SK-N-SH treated with all-trans-retinoic acid at 6 μM for 48 hours (cell line): ENCODE results near the gene EML5.

Source experiments
- ATAC-seq: fragments of 200-7000 bp; cut with Tn5 transposase; 3 replicates; pipeline ENCODE4 v1.9.1; 2020; ENCODE audit warnings: mild to moderate bottlenecking, moderate library complexity
- ARNTL ChIP-seq: fragments of 450-650 bp; formaldehyde crosslinking; IDR thresholded peaks from 2 replicates; pipeline ENCODE4 v1.5.0; 2020; ENCODE audit warnings: low read depth, mild to moderate bottlenecking, moderate library complexity, borderline replicate concordance
- CSDC2 ChIP-seq: fragments of 250-450 bp; sonication (Bioruptor Pico); IDR thresholded peaks from 2 replicates; pipeline ENCODE4 v1.5.0; 2020; ENCODE audit warnings: mild to moderate bottlenecking, moderate library complexity
- CSRNP3 ChIP-seq: fragments of 250-450 bp; sonication (Bioruptor Pico); IDR thresholded peaks from 2 replicates; pipeline ENCODE4 v1.5.1; 2021; ENCODE audit warnings: mild to moderate bottlenecking, moderate library complexity
- ESRRG ChIP-seq: fragments of 250-450 bp; sonication (Bioruptor Pico); IDR thresholded peaks from 2 replicates; pipeline ENCODE4 v1.6.1; 2021; ENCODE audit warnings: mild to moderate bottlenecking
- GLIS3 ChIP-seq: fragments of 250-450 bp; sonication (Bioruptor Pico); IDR thresholded peaks from 2 replicates; pipeline ENCODE4 v1.5.0; 2020; ENCODE audit warnings: mild to moderate bottlenecking, moderate library complexity
- ISL1 ChIP-seq: fragments of 250-450 bp; sonication (Bioruptor Pico); IDR thresholded peaks from 2 replicates; pipeline ENCODE4 v2.1.2; 2022; ENCODE audit warnings: mild to moderate bottlenecking, moderate library complexity
- OSR1 ChIP-seq: fragments of 250-450 bp; sonication (Bioruptor Pico); IDR thresholded peaks from 2 replicates; pipeline ENCODE4 v1.8.0; 2022; ENCODE audit warnings: moderate library complexity, mild to moderate bottlenecking, inconsistent platforms
- PATZ1 ChIP-seq: fragments of 250-450 bp; sonication (Bioruptor Pico); IDR thresholded peaks from 2 replicates; pipeline ENCODE4 v1.8.0; 2020; ENCODE audit warnings: mild to moderate bottlenecking, moderate library complexity, borderline replicate concordance
- POU6F1 ChIP-seq: fragments of 250-450 bp; sonication (Bioruptor Pico); IDR thresholded peaks from 2 replicates; pipeline ENCODE4 v1.8.0; 2021; ENCODE audit warnings: low read depth, mild to moderate bottlenecking, moderate library complexity, borderline replicate concordance
- RARB ChIP-seq: fragments of 250-450 bp; sonication (Bioruptor Pico); IDR thresholded peaks from 2 replicates; pipeline ENCODE4 v1.8.0; 2021; ENCODE audit warnings: mild to moderate bottlenecking, moderate library complexity
- TCF4 ChIP-seq: fragments of 250-450 bp; sonication (Bioruptor Pico); IDR thresholded peaks from 2 replicates; pipeline ENCODE4 v1.8.0; 2021; ENCODE audit warnings: mild to moderate bottlenecking, moderate library complexity, borderline replicate concordance
- TOX ChIP-seq: fragments of 250-450 bp; sonication (Bioruptor Pico); IDR thresholded peaks from 2 replicates; pipeline ENCODE4 v1.8.0; 2021; ENCODE audit warnings: mild to moderate bottlenecking, moderate library complexity, borderline replicate concordance
- TSHZ2 ChIP-seq: fragments of 250-450 bp; sonication (Bioruptor Pico); IDR thresholded peaks from 2 replicates; pipeline ENCODE4 v1.5.0; 2020; ENCODE audit warnings: mild to moderate bottlenecking, moderate library complexity
- ZFP3 ChIP-seq: fragments of 250-450 bp; sonication (Bioruptor Pico); IDR thresholded peaks from 2 replicates; pipeline ENCODE4 v1.5.0; 2020; ENCODE audit warnings: mild to moderate bottlenecking, moderate library complexity
- ZNF565 ChIP-seq: fragments of 450-650 bp; formaldehyde crosslinking; conservative IDR thresholded peaks from 2 replicates; pipeline ENCODE4 v1.5.0; 2020; ENCODE audit warnings: low read depth, mild to moderate bottlenecking, moderate library complexity
- ZNF70 ChIP-seq: fragments of 450-650 bp; formaldehyde crosslinking; IDR thresholded peaks from 2 replicates; pipeline ENCODE4 v1.5.0; 2020; ENCODE audit warnings: mild to moderate bottlenecking, moderate library complexity
- ZNF8 ChIP-seq: fragments of 450-650 bp; formaldehyde crosslinking; IDR thresholded peaks from 2 replicates; pipeline ENCODE4 v1.5.0; 2020; ENCODE audit warnings: mild to moderate bottlenecking, moderate library complexity

The EML5 gene

GRCh38 chr14:88825503-88825902, 32.8 kb upstream of the EML5 start:
- TF ChIP-seq POU6F1 (no peak), TCF4 (CRISPR knock-in tag) (no peak), ZNF70 (CRISPR knock-in tag) (0 out of 2 replicates have a peak, but pooled peaks have one; percentile 0), ZNF565 (CRISPR knock-in tag) (no peak), ZNF8 (CRISPR knock-in tag) (0 out of 2 replicates have a peak, but pooled peaks have one; percentile 5), RARB (no peak), PATZ1 (no peak)
- peak; percentile 44 for ATAC-seq

GRCh38 chr14:88825078-88825458, 32.3 kb upstream of the EML5 start:
- no peak for TF ChIP-seq ARNTL (CRISPR knock-in tag)
- TF ChIP-seq CSDC2 (CRISPR knock-in tag), result no peak
- no peak for TF ChIP-seq OSR1
- TF ChIP-seq ESRRG (CRISPR knock-in tag), result no peak
- no peak for TF ChIP-seq GLIS3 (CRISPR knock-in tag)
- no peak for TF ChIP-seq ISL1 (CRISPR knock-in tag)
- TF ChIP-seq TSHZ2 (CRISPR knock-in tag), result no peak
- TF ChIP-seq ZNF8 (CRISPR knock-in tag), result no peak
- no peak for TF ChIP-seq POU6F1
- no peak for TF ChIP-seq PATZ1
- TF ChIP-seq ZNF565 (CRISPR knock-in tag), result no peak
- no peak for TF ChIP-seq ZFP3
- no peak for TF ChIP-seq TCF4 (CRISPR knock-in tag)
- TF ChIP-seq CSRNP3 (CRISPR knock-in tag), result no peak
- TF ChIP-seq, all 23 proteins: peak for 0
- ATAC-seq, result peak; percentile 19

- ATAC-seq, result peak; percentile 91
- TF ChIP-seq ESRRG (CRISPR knock-in tag) (no peak), ZNF565 (CRISPR knock-in tag) (no peak), ISL1 (CRISPR knock-in tag) (no peak), TOX (CRISPR knock-in tag) (no peak), PATZ1 (no peak; the same call in 1 of the 2 replicates), OSR1 (no peak), ZNF8 (CRISPR knock-in tag) (no peak), CSDC2 (CRISPR knock-in tag) (no peak), GLIS3 (CRISPR knock-in tag) (no peak)
- TF ChIP-seq, all 23 proteins: peak for 0
Measured at GRCh38 chr14:88824314-88825077, 31.7 kb upstream of the EML5 start, which contains the start of gene TTC8. TTC8 (plus strand) TSS chr14:88824651; CDS start chr14:88824708, 57 bp downstream.
